ENCODE results near the gene MAN2A1.

Gene MAN2A1

DNA sequence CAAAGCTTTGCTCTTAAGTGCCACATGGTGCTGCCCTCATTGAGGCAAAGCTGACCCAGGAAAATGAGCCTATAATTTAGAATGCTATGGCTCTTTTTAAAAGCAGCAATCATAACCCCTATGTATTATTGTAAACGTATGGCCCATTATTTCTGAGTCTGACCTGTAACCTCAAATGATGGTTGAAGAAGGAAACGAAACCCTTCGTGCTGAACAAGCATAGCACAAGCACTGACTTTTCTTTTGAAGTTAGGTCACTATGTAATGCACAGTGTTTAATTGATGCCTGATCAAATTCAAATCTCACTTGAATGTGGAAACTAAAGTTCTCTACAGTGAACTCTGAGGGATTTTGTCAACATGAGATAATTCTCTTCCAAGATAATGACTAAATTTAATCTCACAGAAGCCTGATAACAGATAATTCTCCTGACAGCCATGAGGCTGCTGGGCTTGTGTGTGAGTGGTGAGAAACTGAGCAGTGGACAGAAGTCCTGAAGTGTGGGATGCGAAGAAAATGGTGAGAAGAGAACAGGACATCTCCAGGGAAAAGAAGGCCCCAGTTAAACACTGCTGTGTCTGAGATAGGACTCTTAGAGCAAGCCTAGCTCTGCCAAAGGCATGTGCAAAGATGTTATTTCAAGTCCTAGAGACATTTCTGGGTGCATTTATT, 226.9 kb downstream of the MAN2A1 start:
- DNase-seq = no peak
